Stimulated activated CD4-positive, alpha-beta T cell treated with anti-CD3 and anti-CD28 coated beads, TNF-alpha, amount 100 ng/mL, for 1 hour (primary cell): ENCODE data around the gene THSD8.

Source experiments
- DNase-seq, 3 donors: peaks; one replicate each; pipeline ENCODE4 v3.0.0-alpha.2; 2020; ENCODE audit warnings: low read depth in 3 of 3, low spot score in 1 of 3

THSD8 gene

GRCh38 chr19:12779162-12779993, 22.5 kb upstream of the THSD8 start:
- no peak for DNase-seq

GRCh38 chr19:12782174-12782423, 19.8 kb upstream of the THSD8 start:
- no peak for DNase-seq

- peak; percentile 76 to 83 (median 81) for DNase-seq
Measured at GRCh38 chr19:12782424-12783290, 19.2 kb upstream of the THSD8 start.

GRCh38 chr19:12783291-12783848, 18.5 kb upstream of the THSD8 start:
- DNase-seq, result peak in 1 of 3 donors; percentile 33

GRCh38 chr19:12783849-12784393, 17.9 kb upstream of the THSD8 start:
- no peak for DNase-seq

DNA sequence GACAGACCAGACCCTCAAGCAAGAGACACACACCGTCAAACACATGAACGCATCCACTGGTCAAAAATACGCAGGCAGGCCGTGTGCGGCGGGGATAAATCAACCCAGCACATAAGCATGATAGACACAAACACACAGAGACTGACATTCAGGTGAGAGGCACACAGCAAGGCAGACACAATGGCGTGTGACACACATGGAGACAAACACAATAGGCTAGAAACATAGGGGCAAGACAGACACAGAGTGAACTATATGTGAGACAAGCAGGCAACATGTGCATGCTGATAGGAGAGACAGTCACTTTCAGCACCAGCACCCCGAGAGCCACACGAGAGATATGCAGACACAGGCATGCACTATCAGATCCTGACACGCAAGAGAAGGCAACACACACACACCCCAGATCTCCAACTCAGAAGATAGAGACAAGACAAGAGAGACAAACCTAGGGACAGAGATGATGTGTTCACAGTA, 17.4 kb upstream of the THSD8 start:
- no peak for DNase-seq

- DNase-seq, result no peak
Measured at GRCh38 chr19:12784871-12785430, 16.9 kb upstream of the THSD8 start.

- no peak for DNase-seq
Measured at GRCh38 chr19:12785431-12786031, 16.3 kb upstream of the THSD8 start.

GRCh38 chr19:12786141-12786870, 15.6 kb upstream of the THSD8 start:
- DNase-seq, result no peak

DNA sequence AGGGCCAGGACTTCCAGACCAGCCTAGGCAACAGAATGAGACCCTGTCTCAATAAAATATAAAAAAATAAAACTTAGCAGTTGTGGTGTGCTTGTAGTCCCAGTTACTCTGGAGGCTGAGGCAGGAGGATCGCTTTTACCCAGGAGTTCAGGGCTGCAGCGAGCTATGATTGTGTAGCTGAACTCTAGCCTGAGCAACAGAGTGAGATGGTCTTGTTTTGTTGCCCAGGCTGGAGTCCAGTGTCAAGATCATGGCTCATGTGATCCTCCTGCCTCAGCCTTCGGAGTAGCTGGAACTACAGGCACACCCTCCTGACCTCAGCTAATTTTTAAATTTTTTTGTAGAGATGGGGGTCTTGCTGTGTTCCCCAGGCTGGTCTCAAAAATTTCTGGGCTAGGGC, 14.9 kb upstream of the THSD8 start:
- DNase-seq, result no peak

GRCh38 chr19:12787458-12787857, 14.4 kb upstream of the THSD8 start:
- DNase-seq, result no peak

- no peak for DNase-seq
Measured at GRCh38 chr19:12788042-12788681, 13.7 kb upstream of the THSD8 start.

DNA sequence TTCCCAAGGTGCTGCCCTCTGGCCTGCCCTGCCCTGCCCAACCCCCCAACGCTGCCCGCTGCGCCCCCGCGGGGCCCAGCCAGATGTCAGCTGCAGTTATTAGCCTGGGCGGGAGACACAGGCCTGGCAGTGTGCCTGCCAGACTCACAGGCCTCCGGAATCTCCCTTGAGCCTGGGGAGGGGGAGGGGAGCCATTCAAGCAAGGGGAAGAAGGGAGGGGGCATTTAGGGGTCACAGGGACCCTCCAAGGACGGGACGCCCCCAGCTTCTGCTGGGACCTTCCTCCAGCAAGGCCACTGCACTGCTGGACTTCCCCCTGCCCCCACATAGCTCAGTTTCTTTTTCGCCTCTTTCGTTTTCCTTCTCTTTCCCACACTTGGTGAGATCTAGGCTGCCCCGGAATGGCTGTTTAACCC, 13.2 kb upstream of the THSD8 start:
- DNase-seq, result no peak

- DNase-seq, result no peak
Measured at GRCh38 chr19:12789098-12789903, 12.6 kb upstream of the THSD8 start.

DNA sequence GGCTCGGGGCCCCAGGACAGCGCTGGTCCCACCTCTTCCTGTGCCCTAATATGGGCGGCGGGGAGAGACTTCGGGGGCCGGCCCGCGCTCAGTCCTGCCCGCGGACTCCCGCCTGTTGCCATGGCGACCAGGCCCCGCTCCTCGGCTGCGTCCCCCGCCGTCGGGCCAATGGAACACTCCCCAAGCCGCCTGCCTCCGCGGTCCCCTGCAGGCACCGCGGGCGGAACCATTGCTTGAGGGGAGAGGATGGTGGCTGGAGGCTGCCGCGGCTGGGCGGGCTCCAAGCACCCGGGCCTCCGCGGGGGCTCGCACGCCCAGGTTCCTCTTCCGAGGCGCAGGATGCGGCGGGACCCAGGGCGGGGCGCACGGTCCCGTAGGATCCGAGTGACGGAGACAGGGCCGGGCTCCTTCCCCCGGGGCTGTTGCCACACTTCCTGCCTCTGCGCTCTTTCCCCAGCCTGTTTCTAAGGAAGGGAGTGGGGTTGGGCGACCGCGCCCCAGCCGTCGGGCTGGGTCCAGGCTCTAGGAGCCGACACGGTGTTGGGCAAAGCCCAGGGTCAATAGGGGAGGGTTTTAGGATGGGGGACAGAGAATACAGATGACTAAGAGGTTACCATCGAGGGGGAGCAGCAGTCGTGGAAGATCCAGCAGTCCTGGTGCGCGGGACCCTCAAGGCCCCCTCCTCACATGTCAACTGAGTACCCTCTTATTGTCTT, 11.8 kb upstream of the THSD8 start:
- DNase-seq, result peak; percentile 68 to 87 (median 81)

DNA sequence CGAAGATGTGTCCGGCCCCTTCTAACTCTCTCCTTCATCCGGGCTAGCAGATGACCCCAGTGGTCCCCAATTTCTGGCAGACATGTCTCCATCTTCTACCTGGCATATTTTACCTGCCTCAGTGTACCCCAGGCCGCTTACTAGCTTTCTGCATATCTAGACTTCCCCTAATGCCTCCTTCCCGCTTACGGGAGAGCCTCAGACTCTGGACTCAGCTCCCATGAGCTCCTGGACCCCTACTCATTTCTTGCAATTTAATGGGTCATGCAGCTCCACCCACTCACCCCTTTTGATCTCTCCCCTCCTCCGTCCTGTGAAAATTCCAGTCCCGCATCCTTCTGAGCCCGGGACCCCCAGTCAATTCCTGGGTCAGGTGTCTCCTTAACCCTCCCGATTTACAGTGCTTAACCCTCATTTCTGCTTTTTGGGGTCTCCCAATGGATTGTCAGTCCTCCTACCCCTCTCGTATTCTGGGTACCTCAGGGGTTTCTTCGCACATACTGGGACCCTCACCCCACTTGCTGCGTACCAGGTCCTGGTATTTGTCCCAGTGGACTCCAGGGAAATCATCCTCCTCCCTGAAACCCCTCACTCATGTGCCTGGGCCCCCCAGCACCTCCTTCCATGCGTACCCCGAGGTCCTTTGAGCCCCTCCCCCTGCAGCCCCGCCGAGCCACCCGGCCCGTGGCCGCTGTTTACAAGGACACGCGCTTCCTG, 11.1 kb upstream of the THSD8 start:
- DNase-seq, result no peak

GRCh38 chr19:12791345-12792050, 10.4 kb upstream of the THSD8 start, which contains the start of gene JUNB:
Gene JUNB (plus strand): TSS chr19:12791486. CDS start chr19:12791772, 286 bp downstream.
- DNase-seq, result peak; percentile 93 to 99 (median 98)
